ENCODE results near the gene CEBPA.

DNA sequence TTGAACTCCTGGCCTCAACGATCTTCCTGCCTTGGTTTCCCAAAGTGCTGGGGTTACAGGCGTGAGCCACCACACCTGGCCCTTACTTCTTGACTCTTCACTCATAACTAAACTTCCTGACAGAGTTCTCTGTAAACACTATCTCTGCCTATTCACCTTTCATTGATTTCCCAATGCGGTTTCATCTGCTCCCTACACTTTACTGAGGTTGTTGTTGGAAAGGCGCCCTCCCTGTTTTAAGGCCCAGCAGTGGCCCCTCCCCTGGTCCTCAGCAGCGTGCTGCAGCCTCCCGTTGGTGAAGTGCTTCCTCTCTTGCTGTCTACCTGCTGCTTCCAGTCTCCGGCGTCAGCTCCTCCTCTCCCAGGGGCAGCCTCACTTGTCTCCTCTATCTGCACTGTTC is 26.7 kb upstream of the CEBPA start:
- TF ChIP-seq, protein P1, sequence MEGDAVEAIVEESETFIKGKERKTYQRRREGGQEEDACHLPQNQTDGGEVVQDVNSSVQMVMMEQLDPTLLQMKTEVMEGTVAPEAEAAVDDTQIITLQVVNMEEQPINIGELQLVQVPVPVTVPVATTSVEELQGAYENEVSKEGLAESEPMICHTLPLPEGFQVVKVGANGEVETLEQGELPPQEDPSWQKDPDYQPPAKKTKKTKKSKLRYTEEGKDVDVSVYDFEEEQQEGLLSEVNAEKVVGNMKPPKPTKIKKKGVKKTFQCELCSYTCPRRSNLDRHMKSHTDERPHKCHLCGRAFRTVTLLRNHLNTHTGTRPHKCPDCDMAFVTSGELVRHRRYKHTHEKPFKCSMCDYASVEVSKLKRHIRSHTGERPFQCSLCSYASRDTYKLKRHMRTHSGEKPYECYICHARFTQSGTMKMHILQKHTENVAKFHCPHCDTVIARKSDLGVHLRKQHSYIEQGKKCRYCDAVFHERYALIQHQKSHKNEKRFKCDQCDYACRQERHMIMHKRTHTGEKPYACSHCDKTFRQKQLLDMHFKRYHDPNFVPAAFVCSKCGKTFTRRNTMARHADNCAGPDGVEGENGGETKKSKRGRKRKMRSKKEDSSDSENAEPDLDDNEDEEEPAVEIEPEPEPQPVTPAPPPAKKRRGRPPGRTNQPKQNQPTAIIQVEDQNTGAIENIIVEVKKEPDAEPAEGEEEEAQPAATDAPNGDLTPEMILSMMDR (conservative IDR thresholded peaks at IDR 0.05 in 1 of 2, IDR thresholded peaks at IDR 0.05 in 1 of 2; ENCODE audit: low read depth in 1 of 2, low read length in 2 of 2) = no peak
- no peak for TF ChIP-seq EZH2 (IDR thresholded peaks at IDR 0.05; ENCODE audit: low read length, missing control alignments)

All from fibroblast of lung (primary cell).